AG09309 (cell line): Measurements from ENCODE around the gene BGLAP.

Experiments used
- DNase-seq: peaks from one replicate; pipeline ENCODE4 v3.0.0-alpha.2; 2010; ENCODE audit warnings: low read depth
- H3K4me3 ChIP-seq: 2 replicates; pipeline ENCODE4 v1.5.1; 2011; ENCODE audit warnings: mild to moderate bottlenecking, low read depth, low read length, moderate library complexity; ENCODE audit not compliant: control insufficient read depth
- CTCF ChIP-seq: IDR thresholded peaks from 2 replicates; pipeline ENCODE4 v1.5.1; 2011; ENCODE audit warnings: mild to moderate bottlenecking, low read depth, low read length, inconsistent platforms; ENCODE audit not compliant: insufficient read depth, control insufficient read depth; ENCODE audit errors: missing control alignments

BGLAP gene

DNA sequence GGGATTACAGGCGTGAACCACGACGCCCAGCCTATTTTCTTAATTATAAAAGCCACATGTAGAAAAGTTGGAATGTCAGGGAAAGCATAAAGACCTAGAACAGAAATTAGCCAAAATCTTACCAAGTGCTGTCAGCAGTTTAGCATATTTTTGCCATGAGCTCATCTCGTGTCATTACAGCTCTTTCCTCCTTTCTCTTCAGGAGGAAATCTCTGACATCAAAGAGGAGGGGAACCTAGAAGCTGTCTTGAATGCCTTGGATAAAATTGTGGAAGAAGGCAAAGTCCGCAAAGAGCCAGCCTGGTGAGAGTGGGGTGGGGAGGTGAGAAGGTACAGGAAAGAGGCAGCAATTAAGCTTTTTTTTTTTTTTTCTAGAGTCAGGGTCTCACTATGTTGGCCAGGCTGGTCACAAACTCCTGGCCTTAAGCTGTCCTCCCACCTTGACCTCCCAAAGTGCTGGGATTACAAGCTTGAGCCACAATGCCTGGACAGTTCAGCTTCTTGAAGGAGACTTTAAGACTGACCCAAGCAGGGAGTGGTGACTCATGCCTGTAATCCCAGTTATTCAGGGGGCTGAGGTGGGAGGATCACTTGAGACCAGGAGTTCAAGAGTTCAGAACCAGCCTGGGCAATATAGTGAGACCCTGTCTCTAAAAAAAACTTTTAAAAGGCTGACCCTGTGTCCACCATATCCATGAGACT is 8.4 kb upstream of the BGLAP start:
- DNase-seq = peak; percentile 37

GRCh38 chr1:156236164-156236563 is 5.8 kb upstream of the BGLAP start:
- no peak overlapping the region for H3K4me3 ChIP-seq

More for the DNA sequence above, 8.4 kb upstream of the BGLAP start:
- H3K4me3 ChIP-seq = no peak overlapping the region
- no peak for TF ChIP-seq CTCF

DNA sequence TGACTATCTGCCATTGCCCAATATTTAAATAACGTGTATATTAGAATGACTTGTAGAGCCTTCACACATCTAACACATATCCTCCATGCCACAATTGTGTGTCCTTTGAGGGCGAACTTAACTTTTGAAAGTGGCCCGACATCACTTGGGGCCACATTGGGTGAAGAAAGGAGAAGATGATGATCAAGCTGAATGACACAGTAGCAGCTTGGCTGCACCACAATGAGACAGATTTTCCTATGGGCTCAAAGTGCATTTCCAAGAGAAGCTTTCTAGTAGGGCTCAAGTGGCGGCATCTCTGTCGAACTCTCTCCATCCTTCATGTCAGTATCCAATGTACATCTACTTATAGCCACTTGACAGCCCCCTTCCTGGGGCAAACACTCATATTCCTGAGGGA is 3.7 kb upstream of the BGLAP start:
- no peak for DNase-seq
- H3K4me3 ChIP-seq = no peak overlapping the region
- TF ChIP-seq CTCF = no peak

More at GRCh38 chr1:156236164-156236563, 5.8 kb upstream of the BGLAP start:
- no peak for TF ChIP-seq CTCF
- DNase-seq = no peak

DNA sequence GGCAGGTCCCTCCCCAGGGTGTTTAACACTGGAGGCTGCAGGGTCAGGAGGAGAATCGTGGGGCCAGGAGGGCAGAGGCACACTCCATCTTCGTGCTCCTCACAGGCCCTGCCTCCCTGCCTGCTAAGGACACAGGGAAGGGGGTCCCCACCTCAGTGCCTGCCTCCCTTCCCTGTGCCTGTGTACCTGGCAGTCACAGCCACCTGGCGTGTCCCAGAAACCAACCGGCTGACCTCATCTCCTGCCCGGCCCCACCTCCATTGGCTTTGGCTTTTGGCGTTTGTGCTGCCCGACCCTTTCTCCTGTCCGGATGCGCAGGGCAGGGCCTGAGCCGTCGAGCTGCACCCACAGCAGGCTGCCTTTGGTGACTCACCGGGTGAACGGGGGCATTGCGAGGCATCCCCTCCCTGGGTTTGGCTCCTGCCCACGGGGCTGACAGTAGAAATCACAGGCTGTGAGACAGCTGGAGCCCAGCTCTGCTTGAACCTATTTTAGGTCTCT is 623 bp upstream of the BGLAP start:
- no peak for TF ChIP-seq CTCF
- DNase-seq = no peak
- no peak overlapping the region for H3K4me3 ChIP-seq

GRCh38 chr1:156242738-156243137 is 754 bp downstream of the BGLAP start:
- no peak for DNase-seq
- H3K4me3 ChIP-seq = no peak overlapping the region
- TF ChIP-seq CTCF = no peak

- H3K4me3 ChIP-seq = no peak overlapping the region
- no peak for TF ChIP-seq CTCF
- no peak for DNase-seq
Measured at GRCh38 chr1:156244126-156244525, 2.1 kb downstream of the BGLAP start.

DNA sequence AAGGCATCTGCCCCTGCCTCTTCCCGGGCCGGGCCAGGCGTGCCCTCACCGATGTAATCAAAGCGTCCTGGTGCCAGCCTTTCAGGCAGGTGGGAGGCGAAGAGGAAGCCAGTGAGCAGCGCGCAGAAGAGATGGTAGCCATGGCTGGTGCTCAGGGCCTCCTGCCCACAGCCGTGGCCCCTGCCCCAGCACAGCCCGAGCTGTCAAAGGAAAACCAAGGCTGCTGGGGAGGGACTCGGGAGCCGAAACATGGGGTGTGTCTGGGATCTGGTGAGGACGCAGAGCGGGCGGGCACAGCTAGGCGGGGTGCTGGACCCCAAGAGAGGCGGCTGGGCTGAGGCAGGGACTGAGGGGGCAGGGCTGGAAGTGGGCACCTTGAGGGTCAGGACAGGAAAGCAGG is 2.7 kb downstream of the BGLAP start:
- no peak overlapping the region for H3K4me3 ChIP-seq
- DNase-seq = no peak
- no peak for TF ChIP-seq CTCF
